Nephron progenitor cell (in vitro differentiated cells): Measurements from ENCODE around the gene TSPO.
A peak's percentile ranks its signal among the peaks of the same experiment; 100 is the strongest.

Experiments
- DNase-seq: peaks from one replicate; pipeline ENCODE4 v3.0.0; 2021
- H3K27ac Mint-ChIP-seq: 2 replicates; pipeline ENCODE4 v1.8.0; 2021; ENCODE audit warnings: mild to moderate bottlenecking, moderate library complexity, mixed read lengths
- H3K27me3 Mint-ChIP-seq: 2 replicates; pipeline ENCODE4 v1.8.0; 2021; ENCODE audit warnings: mild to moderate bottlenecking, low read depth, mixed read lengths; ENCODE audit not compliant: poor library complexity
- H3K36me3 Mint-ChIP-seq: 2 replicates; pipeline ENCODE4 v1.8.0; 2021; ENCODE audit warnings: low read depth, mixed read lengths
- H3K4me1 Mint-ChIP-seq: 2 replicates; pipeline ENCODE4 v1.8.0; 2021; ENCODE audit warnings: mixed read lengths
- H3K4me3 Mint-ChIP-seq: 2 replicates; pipeline ENCODE4 v1.8.0; 2021; ENCODE audit warnings: mild to moderate bottlenecking, moderate library complexity, mixed read lengths
- H3K9me3 Mint-ChIP-seq: 2 replicates; pipeline ENCODE4 v1.8.0; 2021; ENCODE audit warnings: mild to moderate bottlenecking, moderate library complexity, mixed read lengths
- TF ChIP-seq, protein P1 (sequence below): fragments of 200-600 bp; sonication (generic); IDR thresholded peaks from 2 replicates; pipeline ENCODE4 v1.5.0; 2021; ENCODE audit warnings: antibody characterized with exemption

TSPO gene

GRCh38 chr22:43198126-43198525 is 46.8 kb downstream of the TSPO start:
- Mint-ChIP-seq H3K27ac (no peak overlapping the region), H3K36me3 (peaks cover 23% of the 10 kb centered on the region), H3K4me1 (peaks cover 12% of the 10 kb centered on the region), H3K4me3 (no peak overlapping the region), H3K9me3 (no peaks in the 10 kb centered on the region), H3K27me3 (peaks cover 18% of the 10 kb centered on the region)
- TF ChIP-seq, protein P1, sequence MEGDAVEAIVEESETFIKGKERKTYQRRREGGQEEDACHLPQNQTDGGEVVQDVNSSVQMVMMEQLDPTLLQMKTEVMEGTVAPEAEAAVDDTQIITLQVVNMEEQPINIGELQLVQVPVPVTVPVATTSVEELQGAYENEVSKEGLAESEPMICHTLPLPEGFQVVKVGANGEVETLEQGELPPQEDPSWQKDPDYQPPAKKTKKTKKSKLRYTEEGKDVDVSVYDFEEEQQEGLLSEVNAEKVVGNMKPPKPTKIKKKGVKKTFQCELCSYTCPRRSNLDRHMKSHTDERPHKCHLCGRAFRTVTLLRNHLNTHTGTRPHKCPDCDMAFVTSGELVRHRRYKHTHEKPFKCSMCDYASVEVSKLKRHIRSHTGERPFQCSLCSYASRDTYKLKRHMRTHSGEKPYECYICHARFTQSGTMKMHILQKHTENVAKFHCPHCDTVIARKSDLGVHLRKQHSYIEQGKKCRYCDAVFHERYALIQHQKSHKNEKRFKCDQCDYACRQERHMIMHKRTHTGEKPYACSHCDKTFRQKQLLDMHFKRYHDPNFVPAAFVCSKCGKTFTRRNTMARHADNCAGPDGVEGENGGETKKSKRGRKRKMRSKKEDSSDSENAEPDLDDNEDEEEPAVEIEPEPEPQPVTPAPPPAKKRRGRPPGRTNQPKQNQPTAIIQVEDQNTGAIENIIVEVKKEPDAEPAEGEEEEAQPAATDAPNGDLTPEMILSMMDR: no peak
- no peak for DNase-seq

- no peaks in the 10 kb centered on the region for H3K9me3 Mint-ChIP-seq
- peaks cover 18% of the 10 kb centered on the region for H3K27me3 Mint-ChIP-seq
- TF ChIP-seq, protein P1: no peak
- H3K4me1 Mint-ChIP-seq: peaks cover 20% of the 10 kb centered on the region
- H3K36me3 Mint-ChIP-seq: peaks cover 23% of the 10 kb centered on the region
- no peak for DNase-seq
- peak overlapping the region; percentile 64 for H3K27ac Mint-ChIP-seq
- no peak overlapping the region for H3K4me3 Mint-ChIP-seq
Observed at GRCh38 chr22:43198936-43199335, 47.6 kb downstream of the TSPO start.

DNA sequence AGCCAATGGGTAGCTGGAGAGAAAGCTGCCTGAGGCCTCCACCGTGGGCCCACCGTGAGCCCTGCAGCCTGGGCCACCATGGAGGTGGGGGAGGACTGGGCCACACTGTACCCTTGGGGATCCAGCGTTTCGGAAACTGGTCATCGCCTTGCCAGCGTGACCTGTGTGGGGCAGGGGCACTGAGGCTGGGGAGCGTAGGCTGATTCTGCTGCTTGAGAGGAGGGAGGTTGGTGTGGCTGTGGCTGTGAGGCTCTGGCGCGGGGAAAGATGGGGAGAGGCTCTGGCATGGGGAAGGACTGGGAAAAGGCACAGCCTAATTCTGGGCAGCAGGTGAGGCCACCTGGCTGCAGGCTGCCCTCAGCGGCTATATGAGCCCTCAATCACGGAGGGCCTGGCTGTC is 48.2 kb downstream of the TSPO start:
- Mint-ChIP-seq H3K27me3 (peaks cover 14% of the 10 kb centered on the region), H3K4me3 (no peak overlapping the region), H3K36me3 (peaks cover 23% of the 10 kb centered on the region), H3K27ac (no peak overlapping the region), H3K9me3 (no peaks in the 10 kb centered on the region), H3K4me1 (peaks cover 24% of the 10 kb centered on the region)
- DNase-seq: no peak
- TF ChIP-seq, protein P1: no peak

DNA sequence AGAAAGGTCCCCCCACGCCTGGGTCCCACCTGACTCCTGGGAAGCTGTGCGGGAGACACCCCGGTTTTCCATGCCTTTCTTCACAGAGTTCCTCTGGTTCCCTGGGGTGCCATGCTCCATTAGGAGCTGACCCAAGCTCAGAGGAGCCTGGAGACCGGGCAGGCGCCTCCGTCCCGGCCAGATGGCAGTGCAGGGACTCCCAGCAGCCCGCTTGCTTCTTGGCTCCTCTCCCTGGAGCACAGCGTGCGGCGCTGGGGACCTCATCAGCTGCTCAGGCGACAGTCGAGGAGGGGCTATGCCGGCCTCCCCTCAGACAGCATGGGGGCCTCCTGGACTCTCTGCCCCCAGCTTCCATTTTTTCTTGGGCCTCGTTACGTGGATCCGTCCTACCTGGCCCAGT is 48.7 kb downstream of the TSPO start:
- H3K9me3 Mint-ChIP-seq: no peaks in the 10 kb centered on the region
- peaks cover 10% of the 10 kb centered on the region for H3K27me3 Mint-ChIP-seq
- H3K27ac Mint-ChIP-seq: no peak overlapping the region
- peaks cover 26% of the 10 kb centered on the region for H3K4me1 Mint-ChIP-seq
- TF ChIP-seq, protein P1: no peak
- H3K36me3 Mint-ChIP-seq: peaks cover 23% of the 10 kb centered on the region
- DNase-seq: no peak
- no peak overlapping the region for H3K4me3 Mint-ChIP-seq

DNA sequence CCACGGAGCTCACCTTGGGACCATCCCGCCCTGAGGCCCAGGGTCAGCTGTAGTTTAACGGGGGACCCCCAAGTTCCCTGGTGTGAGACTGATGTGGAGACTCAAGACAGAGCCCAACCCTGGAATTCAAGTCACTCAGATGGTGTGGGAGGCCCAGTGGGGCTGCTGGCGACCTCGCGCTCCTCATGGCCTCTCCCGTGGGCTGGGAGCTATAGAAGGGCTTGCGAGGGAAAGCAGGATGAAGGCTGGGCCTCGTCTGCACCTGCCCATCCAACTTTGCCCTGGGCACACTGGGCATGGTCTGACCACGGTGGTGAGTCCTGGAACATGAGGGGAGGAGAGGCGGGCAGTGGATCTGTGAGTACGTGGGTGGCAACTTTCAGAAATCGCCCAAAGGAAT is 49.2 kb downstream of the TSPO start:
- H3K4me3 Mint-ChIP-seq: no peak overlapping the region
- H3K27ac Mint-ChIP-seq: no peak overlapping the region
- H3K9me3 Mint-ChIP-seq: no peaks in the 10 kb centered on the region
- H3K27me3 Mint-ChIP-seq: peaks cover 9% of the 10 kb centered on the region
- DNase-seq: no peak
- peaks cover 29% of the 10 kb centered on the region for H3K4me1 Mint-ChIP-seq
- peaks cover 23% of the 10 kb centered on the region for H3K36me3 Mint-ChIP-seq
- TF ChIP-seq, protein P1: no peak

DNA sequence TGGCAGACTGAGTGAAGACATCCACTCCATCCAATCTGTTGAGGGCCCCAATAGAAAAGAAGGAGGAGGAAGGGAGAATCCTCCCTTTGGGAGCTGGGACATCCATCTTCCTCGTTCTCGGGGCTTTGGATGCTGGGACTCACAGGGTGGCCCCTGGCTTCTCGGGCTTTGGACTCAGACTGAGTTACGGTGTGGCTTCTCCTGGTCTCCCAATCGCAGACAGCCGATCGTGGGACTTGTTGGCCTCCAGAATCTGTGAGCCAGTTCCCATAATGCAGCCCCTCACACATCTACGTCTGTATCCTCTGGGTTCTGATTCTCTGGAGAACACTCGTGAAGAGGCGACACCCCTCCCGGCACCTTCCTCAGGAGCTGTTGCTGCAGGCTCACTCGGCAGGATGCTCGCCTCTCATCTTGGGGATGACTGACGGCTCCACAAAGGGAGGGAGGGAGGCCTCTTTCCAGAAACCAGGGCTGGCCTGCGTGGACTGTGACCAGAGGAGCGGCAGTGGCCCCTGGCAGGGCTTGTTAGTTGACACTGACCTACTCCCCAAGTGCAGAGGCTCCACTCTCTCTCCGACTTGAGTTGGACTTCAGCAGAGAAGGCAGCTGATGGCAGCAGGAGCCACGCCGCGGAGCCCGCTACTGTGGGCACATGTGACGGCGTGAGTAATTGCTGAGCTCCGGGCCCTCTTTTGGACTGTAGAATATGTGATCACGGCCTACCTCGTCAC is 50.3 kb downstream of the TSPO start:
- H3K27me3 Mint-ChIP-seq: peaks cover 11% of the 10 kb centered on the region
- H3K4me1 Mint-ChIP-seq: peaks cover 34% of the 10 kb centered on the region
- TF ChIP-seq, protein P1: no peak
- no peak for DNase-seq
- H3K36me3 Mint-ChIP-seq: peaks cover 23% of the 10 kb centered on the region
- H3K27ac Mint-ChIP-seq: no peak overlapping the region
- H3K4me3 Mint-ChIP-seq: no peak overlapping the region
- no peaks in the 10 kb centered on the region for H3K9me3 Mint-ChIP-seq
